ENCODE results near the gene KRTAP5-10.
"Not testable (repeated sequence)": the region's sequence is repeated elsewhere in the genome, so short reads cannot be mapped to it uniquely, and the experiment has no call there.

Gene KRTAP5-10, protein sequence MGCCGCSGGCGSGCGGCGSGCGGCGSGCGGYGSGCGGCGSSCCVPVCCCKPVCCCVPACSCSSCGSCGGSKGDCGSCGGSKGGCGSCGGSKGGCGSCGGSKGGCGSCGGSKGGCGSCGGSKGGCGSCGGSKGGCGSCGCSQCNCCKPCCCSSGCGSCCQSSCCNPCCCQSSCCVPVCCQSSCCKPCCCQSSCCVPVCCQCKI

DNA sequence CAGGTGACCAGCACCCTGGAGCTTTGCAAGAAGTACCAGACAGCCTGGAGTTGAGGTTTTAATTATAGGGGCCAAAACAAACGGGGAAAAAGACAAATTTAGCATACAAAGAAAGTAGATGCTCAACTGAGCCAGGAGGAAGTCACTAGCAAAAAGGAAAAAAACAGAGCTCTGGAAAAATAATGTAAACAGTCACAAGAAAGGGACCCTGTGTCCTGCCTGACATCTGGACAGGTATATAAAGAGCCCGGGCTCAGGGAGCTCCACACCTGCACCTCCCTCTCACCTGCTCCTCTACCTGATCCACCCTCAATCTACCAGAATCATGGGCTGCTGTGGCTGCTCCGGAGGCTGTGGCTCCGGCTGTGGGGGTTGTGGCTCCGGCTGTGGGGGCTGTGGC lies at the start of gene KRTAP5-10:
KRTAP5-10 (plus strand) TSS at position 301 of the 400 bp plus-strand sequence; CDS start at position 326, 25 bp downstream.
- no peak for DNase-seq

GRCh38 chr11:71518506-71519471 lies 46.6 kb upstream of the KRTAP5-10 start:
- no peak for DNase-seq

DNA sequence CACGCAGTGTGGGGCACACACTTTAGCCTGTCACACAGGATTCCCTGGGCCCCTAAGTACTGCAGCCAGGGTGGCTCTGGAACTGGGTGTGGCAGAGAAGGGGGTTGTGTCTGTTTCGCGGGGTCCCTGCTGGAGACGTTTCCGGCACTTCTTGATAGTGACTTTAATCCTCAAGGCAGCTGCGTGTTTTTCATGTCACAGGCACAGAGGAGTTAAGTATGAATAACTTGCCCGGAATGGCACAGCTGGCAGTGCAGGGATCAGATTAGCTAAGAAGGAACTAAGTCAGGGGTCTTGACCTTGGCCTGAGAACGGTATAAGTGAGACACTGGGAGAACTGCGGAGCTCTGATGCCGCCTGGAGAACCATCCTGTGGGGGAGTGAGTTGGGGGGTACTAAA lies 45.8 kb upstream of the KRTAP5-10 start:
- DNase-seq, result no peak

- DNase-seq, result no peak
Observed at GRCh38 chr11:71525188-71525937, 40.0 kb upstream of the KRTAP5-10 start.

DNA sequence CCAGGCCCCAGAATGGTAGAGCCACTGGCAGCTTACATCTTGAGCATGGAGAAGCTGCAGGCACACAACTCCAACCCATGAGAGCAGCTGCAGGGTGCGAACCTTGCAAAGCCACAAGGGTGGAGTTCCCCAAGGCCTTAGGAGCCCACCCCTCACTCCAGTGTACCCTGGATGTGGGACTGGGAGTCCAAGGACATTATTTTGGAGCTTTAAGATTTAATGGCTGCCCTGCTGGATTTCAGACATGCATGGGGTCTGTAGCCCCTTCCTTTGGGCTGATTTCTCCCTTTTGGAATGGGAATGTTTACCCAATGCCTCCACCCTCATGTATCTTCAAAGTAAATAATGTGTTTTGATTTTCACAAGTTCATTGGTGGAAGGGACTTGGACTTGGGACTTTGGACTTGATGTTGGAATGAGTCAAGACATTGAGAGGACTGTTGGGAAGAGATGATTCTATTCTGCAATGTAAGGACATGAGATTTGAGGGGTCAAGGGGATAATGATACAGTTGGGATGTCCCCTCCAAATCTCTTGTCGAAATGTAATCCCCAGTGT lies 39.3 kb upstream of the KRTAP5-10 start:
- no peak for DNase-seq

DNA sequence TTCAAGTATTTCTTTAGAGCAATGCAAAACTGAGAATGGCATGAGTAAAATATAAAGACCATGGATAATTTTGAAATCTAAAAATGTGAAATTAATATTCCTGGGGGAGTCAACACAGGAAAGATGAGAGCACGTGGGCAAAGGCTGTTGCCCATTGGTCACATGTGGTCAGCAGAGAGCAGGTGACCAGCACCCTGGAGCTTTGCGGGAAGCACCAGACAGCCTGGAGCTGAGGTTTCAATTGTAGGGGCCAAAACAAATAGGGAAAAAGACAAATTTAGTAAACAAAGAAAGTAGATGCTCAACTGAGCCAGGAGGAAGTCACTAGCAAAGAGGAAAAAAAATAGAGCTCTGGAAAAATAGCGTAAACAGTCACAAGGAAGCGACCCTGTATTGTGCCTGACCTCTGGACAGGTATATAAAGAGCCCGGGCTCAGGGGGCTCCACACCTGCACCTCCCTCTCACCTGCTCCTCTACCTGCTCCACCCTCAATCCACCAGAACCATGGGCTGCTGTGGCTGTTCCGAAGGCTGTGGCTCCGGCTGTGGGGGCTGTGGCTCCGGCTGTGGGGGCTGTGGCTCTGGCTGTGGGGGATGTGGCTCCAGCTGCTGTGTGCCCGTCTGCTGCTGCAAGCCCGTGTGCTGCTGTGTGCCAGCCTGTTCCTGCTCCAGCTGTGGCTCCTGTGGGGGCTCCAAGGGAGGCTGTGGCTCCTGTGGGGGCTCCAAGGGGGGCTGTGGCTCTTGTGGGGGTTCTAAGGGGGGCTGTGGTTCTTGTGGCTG lies 38.4 kb upstream of the KRTAP5-10 start, which contains the start of gene KRTAP5-7:
KRTAP5-7 (plus strand) TSS at position 472 of the 780 bp plus-strand sequence; CDS start at position 506, 34 bp downstream.
- not testable (repeated sequence) for DNase-seq

DNA sequence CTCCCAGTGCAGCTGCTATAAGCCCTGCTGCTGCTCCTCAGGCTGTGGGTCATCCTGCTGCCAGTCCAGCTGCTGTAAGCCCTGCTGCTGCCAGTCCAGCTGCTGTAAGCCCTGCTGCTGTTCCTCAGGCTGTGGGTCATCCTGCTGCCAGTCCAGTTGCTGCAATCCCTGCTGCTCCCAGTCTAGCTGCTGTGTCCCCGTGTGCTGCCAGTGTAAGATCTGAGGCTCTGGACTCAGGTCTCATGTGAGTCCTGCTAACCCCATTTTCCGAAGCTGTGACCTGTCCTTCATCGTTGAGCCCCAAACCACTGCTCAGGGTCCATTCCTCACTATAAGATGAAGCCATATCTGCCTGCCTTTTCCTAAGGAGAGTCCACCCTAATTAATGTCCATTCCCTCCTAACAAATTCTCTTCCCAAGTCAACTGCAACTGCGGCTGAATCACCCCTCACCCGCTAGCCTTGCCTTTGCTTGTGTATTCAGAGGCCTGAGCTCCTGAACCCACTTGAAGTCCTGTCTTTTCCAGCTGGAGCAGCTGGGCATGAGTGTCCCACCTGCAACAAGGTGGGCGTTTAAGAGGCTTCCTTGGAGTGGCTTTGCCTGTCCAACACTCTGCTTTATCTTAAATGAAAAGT lies 37.7 kb upstream of the KRTAP5-10 start:
- no peak for DNase-seq

DNA sequence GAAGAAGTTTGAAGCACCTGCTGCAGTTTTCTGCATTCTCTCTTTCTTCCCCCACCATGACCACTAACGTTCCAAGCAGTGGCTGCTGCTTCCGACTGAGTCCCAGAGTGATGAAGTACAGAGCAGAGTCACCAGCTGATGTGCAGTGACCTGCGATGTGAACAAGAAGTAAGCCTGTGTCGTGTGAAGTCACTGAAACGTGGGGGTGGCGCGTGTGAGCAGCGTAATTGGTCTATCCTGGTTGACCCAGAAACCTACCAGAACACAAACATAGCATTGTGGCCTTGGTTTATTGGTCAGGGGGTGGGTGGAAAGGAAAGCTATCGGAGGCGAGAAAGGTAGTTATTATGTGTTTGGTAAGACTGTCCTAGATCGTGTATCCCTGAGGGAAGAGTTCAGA lies 34.8 kb upstream of the KRTAP5-10 start:
- DNase-seq, result no peak

- DNase-seq, result no peak
Observed at GRCh38 chr11:71532036-71532610, 33.2 kb upstream of the KRTAP5-10 start.

- DNase-seq, result not testable (repeated sequence)
Observed at GRCh38 chr11:71534711-71535608, 30.4 kb upstream of the KRTAP5-10 start.

GRCh38 chr11:71535825-71536224 lies 29.5 kb upstream of the KRTAP5-10 start:
- DNase-seq, result no peak

- DNase-seq, result no peak
Observed at GRCh38 chr11:71537537-71537936, 27.8 kb upstream of the KRTAP5-10 start.

- not testable (repeated sequence) for DNase-seq
Observed at GRCh38 chr11:71537977-71538665, 27.2 kb upstream of the KRTAP5-10 start, which contains the start of gene KRTAP5-8. Gene KRTAP5-8 (plus strand): TSS chr11:71538025. CDS start chr11:71538056, 31 bp downstream.

GRCh38 chr11:71538666-71538990 lies 26.7 kb upstream of the KRTAP5-10 start:
- no peak for DNase-seq

DNA sequence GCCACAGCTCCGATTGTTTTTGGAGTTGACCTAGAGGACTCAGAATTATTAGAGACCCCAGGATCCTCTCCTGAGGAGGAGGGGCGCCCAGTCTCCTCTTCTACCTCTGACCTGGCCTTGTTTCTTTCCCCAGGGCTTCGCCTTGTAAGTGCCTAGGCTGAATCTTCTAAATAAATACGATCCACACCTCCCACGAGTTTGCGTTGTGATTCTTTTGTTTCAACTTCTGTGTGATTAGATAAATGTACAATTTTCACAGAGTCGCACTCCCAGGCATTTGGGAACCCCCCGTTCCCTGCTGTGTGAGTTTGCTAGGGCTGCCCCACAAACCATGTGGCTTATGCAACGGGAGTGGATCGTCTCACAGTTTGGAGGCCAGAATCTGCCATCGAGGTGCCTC lies 26.3 kb upstream of the KRTAP5-10 start:
- no peak for DNase-seq

GRCh38 chr11:71539971-71540370 lies 25.4 kb upstream of the KRTAP5-10 start:
- DNase-seq, result not testable (repeated sequence)

DNA sequence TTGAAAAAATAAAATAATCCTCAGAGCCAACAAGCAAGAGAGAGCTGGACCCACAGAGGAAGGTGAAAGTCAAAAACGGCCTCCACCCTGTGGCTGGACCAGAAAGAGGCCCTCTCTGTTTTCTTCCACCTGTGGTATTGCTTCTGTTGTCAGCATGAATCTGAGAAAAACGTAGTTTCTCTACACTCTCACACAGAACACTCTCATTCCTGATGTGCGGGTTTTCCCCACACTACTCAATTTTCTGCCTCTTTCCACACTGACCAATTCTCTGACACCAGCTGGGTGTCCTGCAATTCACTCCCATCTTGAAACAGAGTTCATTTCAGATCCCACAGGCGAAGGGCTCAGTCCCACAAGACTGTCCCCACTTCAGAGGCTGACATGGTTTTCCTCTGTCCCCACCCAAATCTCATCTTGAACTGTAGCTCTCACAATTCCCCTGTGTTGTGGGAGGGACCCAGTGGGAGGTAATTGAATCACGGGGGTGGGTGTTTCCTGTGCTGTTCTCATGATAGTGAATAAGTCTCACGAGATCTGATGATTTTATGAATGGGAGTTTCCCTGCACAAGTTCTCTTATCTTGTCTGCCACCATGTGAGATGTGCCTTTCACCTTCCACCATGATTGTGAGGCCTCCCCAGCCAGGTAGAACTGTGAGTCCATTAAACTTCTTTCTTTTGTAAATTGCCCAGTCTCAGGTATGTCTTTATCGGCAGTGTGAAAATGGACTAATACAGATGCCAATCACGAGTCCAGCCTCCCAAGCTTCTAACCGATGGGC lies 24.6 kb upstream of the KRTAP5-10 start:
- DNase-seq, result not testable (repeated sequence)

- DNase-seq, result no peak
Observed at GRCh38 chr11:71542382-71542781, 23.0 kb upstream of the KRTAP5-10 start.
